Rectal smooth muscle tissue (tissue), 1 donor: ENCODE measurements around the gene DGKE.

Experiments used
- H3K27ac ChIP-seq: one replicate; pipeline ENCODE4 v1.7.0; 2013; ENCODE audit warnings: low read depth, low read length, inconsistent platforms
- H3K27me3 ChIP-seq: one replicate; pipeline ENCODE4 v1.7.0; 2013; ENCODE audit warnings: low read length; ENCODE audit not compliant: control insufficient read depth, insufficient read depth
- H3K36me3 ChIP-seq: one replicate; pipeline ENCODE4 v1.7.0; 2013; ENCODE audit warnings: low read length; ENCODE audit not compliant: control insufficient read depth, insufficient read depth
- H3K4me1 ChIP-seq: one replicate; pipeline ENCODE4 v1.7.0; 2013; ENCODE audit warnings: low read length; ENCODE audit not compliant: control insufficient read depth, insufficient read depth
- H3K4me3 ChIP-seq: one replicate; pipeline ENCODE4 v1.7.0; 2013; ENCODE audit warnings: low read length
- H3K9ac ChIP-seq: one replicate; pipeline ENCODE4 v1.7.0; 2013; ENCODE audit warnings: low read length

The DGKE gene

GRCh38 chr17:56867948-56868376, 34.0 kb downstream of the DGKE start:
- no peaks in the 10 kb centered on the region for H3K36me3 ChIP-seq
- peaks cover 6% of the 10 kb centered on the region for H3K4me1 ChIP-seq
- no peak overlapping the region for H3K4me3 ChIP-seq
- H3K27me3 ChIP-seq: no peaks in the 10 kb centered on the region
- no peak overlapping the region for H3K27ac ChIP-seq
- H3K9ac ChIP-seq: no peak overlapping the region

GRCh38 chr17:56868716-56869115, 34.8 kb downstream of the DGKE start:
- Histone ChIP-seq H3K9ac (no peak overlapping the region), H3K4me1 (peaks cover 6% of the 10 kb centered on the region), H3K4me3 (no peak overlapping the region), H3K27me3 (no peaks in the 10 kb centered on the region), H3K36me3 (no peaks in the 10 kb centered on the region), H3K27ac (no peak overlapping the region)

GRCh38 chr17:56870081-56870651, 36.2 kb downstream of the DGKE start:
- H3K36me3 ChIP-seq: no peaks in the 10 kb centered on the region
- H3K27me3 ChIP-seq: no peaks in the 10 kb centered on the region
- H3K4me3 ChIP-seq: no peak overlapping the region
- H3K4me1 ChIP-seq: peaks cover 6% of the 10 kb centered on the region
- H3K9ac ChIP-seq: no peak overlapping the region
- no peak overlapping the region for H3K27ac ChIP-seq

- no peak overlapping the region for H3K9ac ChIP-seq
These were observed 42.8 kb downstream of the DGKE start for GRCh38 chr17:56876766-56877179.

GRCh38 chr17:56879280-56879679, 45.3 kb downstream of the DGKE start:
- Histone ChIP-seq H3K27ac (no peak overlapping the region), H3K9ac (no peak overlapping the region), H3K27me3 (no peaks in the 10 kb centered on the region), H3K4me1 (no peaks in the 10 kb centered on the region), H3K4me3 (no peak overlapping the region), H3K36me3 (no peaks in the 10 kb centered on the region)

More at GRCh38 chr17:56876766-56877179, 42.8 kb downstream of the DGKE start:
- H3K4me1 ChIP-seq: no peaks in the 10 kb centered on the region
- H3K27ac ChIP-seq: no peak overlapping the region
- no peak overlapping the region for H3K4me3 ChIP-seq
- no peaks in the 10 kb centered on the region for H3K27me3 ChIP-seq
- H3K36me3 ChIP-seq: no peaks in the 10 kb centered on the region

- H3K36me3 ChIP-seq: no peaks in the 10 kb centered on the region
- no peaks in the 10 kb centered on the region for H3K4me1 ChIP-seq
- no peak overlapping the region for H3K27ac ChIP-seq
- no peak overlapping the region for H3K4me3 ChIP-seq
- H3K27me3 ChIP-seq: no peaks in the 10 kb centered on the region
- no peak overlapping the region for H3K9ac ChIP-seq
These were observed 46.2 kb downstream of the DGKE start for GRCh38 chr17:56880133-56880532.

GRCh38 chr17:56880571-56880970, 46.6 kb downstream of the DGKE start:
- Histone ChIP-seq H3K27me3 (no peaks in the 10 kb centered on the region), H3K27ac (no peak overlapping the region), H3K36me3 (no peaks in the 10 kb centered on the region), H3K4me1 (no peaks in the 10 kb centered on the region), H3K9ac (no peak overlapping the region), H3K4me3 (no peak overlapping the region)

GRCh38 chr17:56881685-56882295, 47.8 kb downstream of the DGKE start:
- Histone ChIP-seq H3K4me3 (no peak overlapping the region), H3K27me3 (no peaks in the 10 kb centered on the region), H3K36me3 (no peaks in the 10 kb centered on the region), H3K27ac (no peak overlapping the region), H3K9ac (no peak overlapping the region), H3K4me1 (no peaks in the 10 kb centered on the region)

GRCh38 chr17:56883616-56884015, 49.7 kb downstream of the DGKE start:
- Histone ChIP-seq H3K4me3 (no peak overlapping the region), H3K27me3 (no peaks in the 10 kb centered on the region), H3K9ac (no peak overlapping the region), H3K4me1 (no peaks in the 10 kb centered on the region), H3K36me3 (peaks cover 8% of the 10 kb centered on the region), H3K27ac (no peak overlapping the region)

GRCh38 chr17:56884483-56885311, 50.7 kb downstream of the DGKE start:
- Histone ChIP-seq H3K36me3 (peaks cover 12% of the 10 kb centered on the region), H3K27me3 (no peaks in the 10 kb centered on the region), H3K9ac (no peak overlapping the region), H3K4me3 (no peak overlapping the region), H3K4me1 (no peaks in the 10 kb centered on the region), H3K27ac (no peak overlapping the region)

- H3K27me3 ChIP-seq: no peaks in the 10 kb centered on the region
- no peak overlapping the region for H3K4me3 ChIP-seq
- peaks cover 14% of the 10 kb centered on the region for H3K36me3 ChIP-seq
- no peak overlapping the region for H3K9ac ChIP-seq
- H3K27ac ChIP-seq: no peak overlapping the region
- no peaks in the 10 kb centered on the region for H3K4me1 ChIP-seq
These were observed 51.3 kb downstream of the DGKE start for GRCh38 chr17:56885312-56885657.

- Histone ChIP-seq H3K4me3 (no peak overlapping the region), H3K36me3 (peaks cover 16% of the 10 kb centered on the region), H3K27ac (no peak overlapping the region), H3K9ac (no peak overlapping the region), H3K4me1 (no peaks in the 10 kb centered on the region), H3K27me3 (no peaks in the 10 kb centered on the region)
These were observed 52.4 kb downstream of the DGKE start for GRCh38 chr17:56886288-56886731.
